Liver (tissue), 3 donors: ENCODE data around the gene CPLX3.

Experiments
- EGR1 ChIP-seq, 2 donors: IDR thresholded peaks; 2 replicates each; pipeline ENCODE4 v1.6.1; 2016 to 2018; ENCODE audit warnings: antibody characterized with exemption in 2 of 2, low read depth in 2 of 2
- TF ChIP-seq, protein P1 (sequence below): fragments of 150-350 bp; IDR thresholded peaks from 2 replicates; pipeline ENCODE4 v1.5.1; 2017; ENCODE audit warnings: improper control_type of control experiment, low read depth, low read length; ENCODE audit not compliant: missing input control
- donor health status: healthy.
- donor health status: healthy.

- no peak for TF ChIP-seq EGR1 (IDR thresholded peaks at IDR 0.05; ENCODE audit: low read depth in 2 of 2)
- TF ChIP-seq, protein P1, sequence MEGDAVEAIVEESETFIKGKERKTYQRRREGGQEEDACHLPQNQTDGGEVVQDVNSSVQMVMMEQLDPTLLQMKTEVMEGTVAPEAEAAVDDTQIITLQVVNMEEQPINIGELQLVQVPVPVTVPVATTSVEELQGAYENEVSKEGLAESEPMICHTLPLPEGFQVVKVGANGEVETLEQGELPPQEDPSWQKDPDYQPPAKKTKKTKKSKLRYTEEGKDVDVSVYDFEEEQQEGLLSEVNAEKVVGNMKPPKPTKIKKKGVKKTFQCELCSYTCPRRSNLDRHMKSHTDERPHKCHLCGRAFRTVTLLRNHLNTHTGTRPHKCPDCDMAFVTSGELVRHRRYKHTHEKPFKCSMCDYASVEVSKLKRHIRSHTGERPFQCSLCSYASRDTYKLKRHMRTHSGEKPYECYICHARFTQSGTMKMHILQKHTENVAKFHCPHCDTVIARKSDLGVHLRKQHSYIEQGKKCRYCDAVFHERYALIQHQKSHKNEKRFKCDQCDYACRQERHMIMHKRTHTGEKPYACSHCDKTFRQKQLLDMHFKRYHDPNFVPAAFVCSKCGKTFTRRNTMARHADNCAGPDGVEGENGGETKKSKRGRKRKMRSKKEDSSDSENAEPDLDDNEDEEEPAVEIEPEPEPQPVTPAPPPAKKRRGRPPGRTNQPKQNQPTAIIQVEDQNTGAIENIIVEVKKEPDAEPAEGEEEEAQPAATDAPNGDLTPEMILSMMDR: no peak
Observed at GRCh38 chr15:74858369-74858740, 31.9 kb downstream of the CPLX3 start.
